Right kidney (tissue), 1 donor: ENCODE measurements around the gene BTBD3.

ENCODE experiments used
- DNase-seq: peaks from one replicate; pipeline ENCODE4 v3.0.0-alpha.2; 2016

The BTBD3 gene

GRCh38 chr20:11912659-11913415 lies 4.9 kb upstream of the BTBD3 start:
- no peak for DNase-seq

- DNase-seq = no peak
These were observed 725 bp downstream of the BTBD3 start for GRCh38 chr20:11918391-11918845.

- no peak for DNase-seq
These were observed 1.3 kb downstream of the BTBD3 start for GRCh38 chr20:11918981-11919380.

- DNase-seq = no peak
These were observed 1.9 kb downstream of the BTBD3 start for GRCh38 chr20:11919581-11919980.

GRCh38 chr20:11920083-11920482 lies 2.4 kb downstream of the BTBD3 start:
- no peak for DNase-seq

GRCh38 chr20:11921321-11921720 lies 3.6 kb downstream of the BTBD3 start:
- DNase-seq = no peak

- DNase-seq = no peak
These were observed 4.9 kb downstream of the BTBD3 start for GRCh38 chr20:11922561-11922960.

GRCh38 chr20:11924923-11925322 lies 7.2 kb downstream of the BTBD3 start:
- no peak for DNase-seq

GRCh38 chr20:11926292-11926998 lies 8.8 kb downstream of the BTBD3 start:
- no peak for DNase-seq

- no peak for DNase-seq
These were observed 12.3 kb downstream of the BTBD3 start for GRCh38 chr20:11929947-11930346.

GRCh38 chr20:11935212-11936154 lies 17.8 kb downstream of the BTBD3 start:
- no peak for DNase-seq

GRCh38 chr20:11936157-11936556 lies 18.5 kb downstream of the BTBD3 start:
- DNase-seq = no peak

GRCh38 chr20:11937230-11937629 lies 19.5 kb downstream of the BTBD3 start:
- DNase-seq = no peak

GRCh38 chr20:11941593-11942246 lies 24.0 kb downstream of the BTBD3 start:
- DNase-seq = no peak

GRCh38 chr20:11943778-11944177 lies 26.1 kb downstream of the BTBD3 start:
- DNase-seq = no peak

- no peak for DNase-seq
These were observed 31.1 kb downstream of the BTBD3 start for GRCh38 chr20:11948806-11949205.

- DNase-seq = no peak
These were observed 32.0 kb downstream of the BTBD3 start for GRCh38 chr20:11949711-11950110.

GRCh38 chr20:11951696-11952095 lies 34.0 kb downstream of the BTBD3 start:
- no peak for DNase-seq

- no peak for DNase-seq
These were observed 34.9 kb downstream of the BTBD3 start for GRCh38 chr20:11952639-11953038.

- DNase-seq = no peak
These were observed 40.2 kb downstream of the BTBD3 start for GRCh38 chr20:11957911-11958310.

GRCh38 chr20:11958855-11959254 lies 41.2 kb downstream of the BTBD3 start:
- no peak for DNase-seq

- DNase-seq = no peak
These were observed 47.9 kb downstream of the BTBD3 start for GRCh38 chr20:11965602-11966001.
